ENCODE results near the gene NRXN2.

The NRXN2 gene

GRCh38 chr11:64720640-64721358 is 2.2 kb downstream of the NRXN2 start:
- DNase-seq (ENCODE audit: low read depth): no peak
- no peak for TF ChIP-seq CTCF (conservative IDR thresholded peaks at IDR 0.05; ENCODE audit: control insufficient read depth, insufficient read depth, low read depth, low read length)
- H3K4me3 ChIP-seq (ENCODE audit: control insufficient read depth, low read depth, low read length): no peak overlapping the region

DNA sequence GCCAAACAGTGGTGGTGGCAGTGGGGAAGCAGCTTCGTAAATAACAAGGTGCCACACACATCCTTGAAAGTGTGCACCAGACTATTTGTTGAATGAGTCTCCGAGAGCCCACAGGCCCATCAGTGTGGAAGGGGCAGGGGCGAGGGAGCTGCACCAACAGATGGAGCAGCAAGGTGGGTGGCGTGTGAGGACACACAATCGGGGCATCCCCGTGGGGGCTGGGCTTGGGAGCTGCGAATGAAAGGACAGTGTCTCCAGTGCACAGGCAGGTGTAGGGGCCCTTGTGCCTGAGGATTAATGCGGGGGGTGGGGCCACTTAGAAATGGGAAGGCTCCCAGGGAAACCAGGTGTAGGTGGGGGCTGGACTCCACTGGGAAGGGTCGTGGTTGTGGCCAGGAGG is 2.8 kb downstream of the NRXN2 start:
- DNase-seq (ENCODE audit: low read depth): no peak
- no peak for TF ChIP-seq CTCF (conservative IDR thresholded peaks at IDR 0.05; ENCODE audit: control insufficient read depth, insufficient read depth, low read depth, low read length)
- H3K4me3 ChIP-seq (ENCODE audit: control insufficient read depth, low read depth, low read length): no peak overlapping the region

- no peak for TF ChIP-seq CTCF (conservative IDR thresholded peaks at IDR 0.05; ENCODE audit: control insufficient read depth, insufficient read depth, low read depth, low read length)
- DNase-seq (ENCODE audit: low read depth): no peak
- no peak overlapping the region for H3K4me3 ChIP-seq (ENCODE audit: control insufficient read depth, low read depth, low read length)
Observed at GRCh38 chr11:64719406-64719805, 3.6 kb downstream of the NRXN2 start.

- TF ChIP-seq CTCF (conservative IDR thresholded peaks at IDR 0.05; ENCODE audit: control insufficient read depth, insufficient read depth, low read depth, low read length): no peak
- H3K4me3 ChIP-seq (ENCODE audit: control insufficient read depth, low read depth, low read length): no peak overlapping the region
- no peak for DNase-seq (ENCODE audit: low read depth)
Observed at GRCh38 chr11:64718780-64719124, 4.2 kb downstream of the NRXN2 start.

- DNase-seq (ENCODE audit: low read depth): no peak
- TF ChIP-seq CTCF (conservative IDR thresholded peaks at IDR 0.05; ENCODE audit: control insufficient read depth, insufficient read depth, low read depth, low read length): no peak
- no peak overlapping the region for H3K4me3 ChIP-seq (ENCODE audit: control insufficient read depth, low read depth, low read length)
Observed at GRCh38 chr11:64718084-64718779, 4.8 kb downstream of the NRXN2 start.

GRCh38 chr11:64717268-64717578 is 5.8 kb downstream of the NRXN2 start:
- no peak for TF ChIP-seq CTCF (conservative IDR thresholded peaks at IDR 0.05; ENCODE audit: control insufficient read depth, insufficient read depth, low read depth, low read length)
- H3K4me3 ChIP-seq (ENCODE audit: control insufficient read depth, low read depth, low read length): no peak overlapping the region
- DNase-seq (ENCODE audit: low read depth): no peak

Measured in fibroblast of mammary gland (primary cell).